Measurements from ENCODE around the gene NIPAL3. TPM values are rescaled to one million over a fixed set of nuclear protein-coding genes. Genes with fewer than 3 reads are reported as not detected.

The NIPAL3 gene
- total and polyA plus RNA-seq, 2 donors (not counting 3 experiments of a cell fraction or from before 2014, with no cell fraction given), result 15.5 to 16.0 TPM

DNA sequence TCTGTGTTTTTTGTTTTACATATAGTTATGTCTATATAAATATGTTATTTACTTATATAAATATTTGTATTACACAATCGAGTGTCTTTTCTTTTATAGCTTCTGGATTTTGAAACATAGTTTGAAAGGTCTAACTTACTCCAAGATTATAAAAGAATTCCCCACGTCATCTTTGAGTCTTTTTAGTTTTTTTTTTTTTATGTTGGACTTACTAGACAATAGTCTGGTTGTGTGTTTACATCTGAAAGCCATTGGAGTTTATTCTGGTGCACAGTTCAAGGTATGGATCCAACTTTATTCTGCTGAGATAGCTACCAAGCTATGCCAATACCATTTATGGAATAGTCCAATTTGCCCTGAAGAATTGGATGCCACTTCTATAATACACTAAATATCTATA is 61.0 kb downstream of the NIPAL3 start:
- no peaks in the 10 kb centered on the region for H3K79me2 ChIP-seq (ENCODE audit: control insufficient read depth, insufficient read depth, low read length)
- H3K27me3 ChIP-seq (ENCODE audit: control insufficient read depth in 2 of 2, insufficient read depth in 2 of 2, low read length in 2 of 2), result no peaks in the 10 kb centered on the region
- H3K4me1 ChIP-seq (ENCODE audit: control insufficient read depth, extremely low read depth, insufficient read depth, low read length), result no peaks in the 10 kb centered on the region
- no peaks in the 10 kb centered on the region for H3K36me3 ChIP-seq (ENCODE audit: control insufficient read depth in 2 of 2, extremely low read depth in 1 of 2, insufficient read depth in 2 of 2, low read length in 2 of 2)
- H2AFZ ChIP-seq (ENCODE audit: low read depth, low read length), result no peak overlapping the region
- FAIRE-seq (no peak), DNase-seq (ENCODE audit: low read depth, low spot score) (no peak)
- dilution Hi-C loops (cut with MboI; ENCODE audit: extremely low pct_ligation_motif_present, low sequenced_read_pairs) (no loop called here), intact Hi-C loops (cut with micrococcal nuclease) (no loop called here)
- H3K9ac ChIP-seq (replicated peaks; ENCODE audit: extremely low read depth, insufficient read depth, low read length), result no peak overlapping the region
- H3K27ac ChIP-seq (ENCODE audit: insufficient read depth, low read depth, low read length), result no peak overlapping the region
- no peaks in the 10 kb centered on the region for H4K20me1 ChIP-seq (replicated peaks; ENCODE audit: control insufficient read depth, extremely low read depth, insufficient read depth, low read length)
- no peaks in the 10 kb centered on the region for H3K9me3 ChIP-seq (replicated peaks; ENCODE audit: control insufficient read depth, insufficient read depth, low read length)
- BruUV-seq (replicated peaks), result no TSS peak
- H3K4me3 ChIP-seq (replicated peaks in 1 of 3; ENCODE audit: insufficient read depth in 1 of 3, low read depth in 1 of 3, low read length in 3 of 3), result no peak overlapping the region
- no peak overlapping the region for H3K4me2 ChIP-seq (ENCODE audit: insufficient read depth, low read length)
- POLR2A ChIA-PET, result interaction anchor here (0.7 kb wide), 1 partner anchor 11 kb away, joined by 6 read pairs; no protein-coding TSS in a partner anchor
- CTCF ChIA-PET, result interaction anchor here (1.0 to 1.8 kb wide), 4 partner anchors 8 to 277 kb away, joined by 4 to 5 read pairs (median 4); no protein-coding TSS in a partner anchor
- H3K9me1 ChIP-seq (replicated peaks; ENCODE audit: control insufficient read depth, extremely low read depth, insufficient read depth, low read length), result no peaks in the 10 kb centered on the region
- TF ChIP-seq FOS (IDR thresholded peaks at IDR 0.05; ENCODE audit: borderline replicate concordance, insufficient read depth, low read length), result no peak
- TF ChIP-seq MYC (IDR thresholded peaks at IDR 0.05; ENCODE audit: low read depth, low read length), result no peak
- no peak for TF ChIP-seq POLR2A (IDR thresholded peaks at IDR 0.05; ENCODE audit: low read depth, low read length)
- TF ChIP-seq GATA2 (IDR thresholded peaks at IDR 0.05; ENCODE audit: insufficient read depth, insufficient read length, low read depth, low read length), result no peak
- no peak for TF ChIP-seq POLR2AphosphoS5 (IDR thresholded peaks at IDR 0.05; ENCODE audit: insufficient read depth, low read depth, low read length)
- TF ChIP-seq, protein P1, sequence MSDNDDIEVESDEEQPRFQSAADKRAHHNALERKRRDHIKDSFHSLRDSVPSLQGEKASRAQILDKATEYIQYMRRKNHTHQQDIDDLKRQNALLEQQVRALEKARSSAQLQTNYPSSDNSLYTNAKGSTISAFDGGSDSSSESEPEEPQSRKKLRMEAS (IDR thresholded peaks at IDR 0.05; ENCODE audit: insufficient read depth, insufficient read length), result no peak
- TF ChIP-seq JUN (IDR thresholded peaks at IDR 0.05; ENCODE audit: borderline replicate concordance, insufficient read depth, insufficient read length, low read depth), result no peak
- TF ChIP-seq, protein P2, sequence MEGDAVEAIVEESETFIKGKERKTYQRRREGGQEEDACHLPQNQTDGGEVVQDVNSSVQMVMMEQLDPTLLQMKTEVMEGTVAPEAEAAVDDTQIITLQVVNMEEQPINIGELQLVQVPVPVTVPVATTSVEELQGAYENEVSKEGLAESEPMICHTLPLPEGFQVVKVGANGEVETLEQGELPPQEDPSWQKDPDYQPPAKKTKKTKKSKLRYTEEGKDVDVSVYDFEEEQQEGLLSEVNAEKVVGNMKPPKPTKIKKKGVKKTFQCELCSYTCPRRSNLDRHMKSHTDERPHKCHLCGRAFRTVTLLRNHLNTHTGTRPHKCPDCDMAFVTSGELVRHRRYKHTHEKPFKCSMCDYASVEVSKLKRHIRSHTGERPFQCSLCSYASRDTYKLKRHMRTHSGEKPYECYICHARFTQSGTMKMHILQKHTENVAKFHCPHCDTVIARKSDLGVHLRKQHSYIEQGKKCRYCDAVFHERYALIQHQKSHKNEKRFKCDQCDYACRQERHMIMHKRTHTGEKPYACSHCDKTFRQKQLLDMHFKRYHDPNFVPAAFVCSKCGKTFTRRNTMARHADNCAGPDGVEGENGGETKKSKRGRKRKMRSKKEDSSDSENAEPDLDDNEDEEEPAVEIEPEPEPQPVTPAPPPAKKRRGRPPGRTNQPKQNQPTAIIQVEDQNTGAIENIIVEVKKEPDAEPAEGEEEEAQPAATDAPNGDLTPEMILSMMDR (IDR thresholded peaks at IDR 0.05; ENCODE audit: extremely low read depth in 1 of 2, insufficient read depth in 1 of 2, low read depth in 1 of 2, low read length in 2 of 2), result no peak
